ENCODE results near the gene SLC35F1.
A peak's percentile ranks its signal among the peaks of the same experiment; 100 is the strongest.

The SLC35F1 gene

GRCh38 chr6:118228886-118229285 is 321.8 kb downstream of the SLC35F1 start:
- FAIRE-seq (no peak), DNase-seq (ENCODE audit: extremely low spot score, insufficient read length, low read depth) (no peak)

GRCh38 chr6:118240878-118241528 is 333.9 kb downstream of the SLC35F1 start:
- no peak for DNase-seq (ENCODE audit: extremely low spot score, insufficient read length, low read depth)
- no peak for FAIRE-seq

GRCh38 chr6:118246406-118246805 is 339.3 kb downstream of the SLC35F1 start:
- DNase-seq (ENCODE audit: extremely low spot score, insufficient read length, low read depth), result no peak
- FAIRE-seq, result no peak

GRCh38 chr6:118248171-118248570 is 341.1 kb downstream of the SLC35F1 start:
- FAIRE-seq (no peak), DNase-seq (ENCODE audit: extremely low spot score, insufficient read length, low read depth) (no peak)

GRCh38 chr6:118249680-118250079 is 342.6 kb downstream of the SLC35F1 start:
- DNase-seq (ENCODE audit: extremely low spot score, insufficient read length, low read depth) (no peak), FAIRE-seq (no peak)

GRCh38 chr6:118252474-118252873 is 345.4 kb downstream of the SLC35F1 start:
- FAIRE-seq, result no peak
- no peak for DNase-seq (ENCODE audit: extremely low spot score, insufficient read length, low read depth)

GRCh38 chr6:118253741-118254140 is 346.7 kb downstream of the SLC35F1 start:
- no peak for DNase-seq (ENCODE audit: extremely low spot score, insufficient read length, low read depth)
- FAIRE-seq, result no peak

GRCh38 chr6:118260833-118261232 is 353.8 kb downstream of the SLC35F1 start:
- no peak for FAIRE-seq
- no peak for DNase-seq (ENCODE audit: extremely low spot score, insufficient read length, low read depth)

- DNase-seq (ENCODE audit: extremely low spot score, insufficient read length, low read depth) (no peak), FAIRE-seq (no peak)
These were observed 356.9 kb downstream of the SLC35F1 start for GRCh38 chr6:118263921-118264486.

GRCh38 chr6:118269659-118270058 is 362.6 kb downstream of the SLC35F1 start:
- no peak for FAIRE-seq

GRCh38 chr6:118277631-118278030 is 370.6 kb downstream of the SLC35F1 start:
- FAIRE-seq, result no peak
- no peak for DNase-seq (ENCODE audit: extremely low spot score, insufficient read length, low read depth)

More at GRCh38 chr6:118269659-118270058, 362.6 kb downstream of the SLC35F1 start:
- no peak for DNase-seq (ENCODE audit: extremely low spot score, insufficient read length, low read depth)

- peak; percentile 91 for FAIRE-seq
- peak; percentile 22 for DNase-seq (ENCODE audit: extremely low spot score, insufficient read length, low read depth)
These were observed 373.1 kb downstream of the SLC35F1 start for GRCh38 chr6:118280210-118280609.

GRCh38 chr6:118281291-118281690 is 374.2 kb downstream of the SLC35F1 start:
- no peak for DNase-seq (ENCODE audit: extremely low spot score, insufficient read length, low read depth)
- no peak for FAIRE-seq

GRCh38 chr6:118283766-118284165 is 376.7 kb downstream of the SLC35F1 start:
- FAIRE-seq (peak; percentile 79), DNase-seq (ENCODE audit: extremely low spot score, insufficient read length, low read depth) (no peak)

GRCh38 chr6:118284736-118285360 is 377.8 kb downstream of the SLC35F1 start:
- FAIRE-seq, result peak; percentile 5
- DNase-seq (ENCODE audit: extremely low spot score, insufficient read length, low read depth), result no peak

GRCh38 chr6:118285791-118286190 is 378.7 kb downstream of the SLC35F1 start:
- DNase-seq (ENCODE audit: extremely low spot score, insufficient read length, low read depth) (no peak), FAIRE-seq (no peak)

- DNase-seq (ENCODE audit: extremely low spot score, insufficient read length, low read depth) (no peak), FAIRE-seq (no peak)
These were observed 381.5 kb downstream of the SLC35F1 start for GRCh38 chr6:118288355-118289124.

- FAIRE-seq, result no peak
These were observed 385.5 kb downstream of the SLC35F1 start for GRCh38 chr6:118292558-118292957.

GRCh38 chr6:118294906-118295305 is 387.8 kb downstream of the SLC35F1 start:
- FAIRE-seq (no peak), DNase-seq (ENCODE audit: extremely low spot score, insufficient read length, low read depth) (no peak)

More at GRCh38 chr6:118292558-118292957, 385.5 kb downstream of the SLC35F1 start:
- DNase-seq (ENCODE audit: extremely low spot score, insufficient read length, low read depth), result no peak

- DNase-seq (ENCODE audit: extremely low spot score, insufficient read length, low read depth) (no peak), FAIRE-seq (no peak)
These were observed 388.3 kb downstream of the SLC35F1 start for GRCh38 chr6:118295336-118295735.
